H9 (cell line): ENCODE data around the gene SCGB1C1. TPM values are rescaled to one million over a fixed set of nuclear protein-coding genes. Genes with fewer than 3 reads are reported as not detected.
A peak's percentile ranks its signal among the peaks of the same experiment; 100 is the strongest.
"Not testable (repeated sequence)": the region's sequence is repeated elsewhere in the genome, so short reads cannot be mapped to it uniquely, and the experiment has no call there.

Experiments
- DNase-seq: peaks from one replicate; pipeline ENCODE4 v3.0.0-alpha.2; 2017
- H2AFZ ChIP-seq: one replicate; pipeline ENCODE4 v1.6.1; 2013; ENCODE audit warnings: mild to moderate bottlenecking, low read length, control low read depth, moderate library complexity
- H2AK5ac ChIP-seq: 2 replicates; pipeline ENCODE4 v1.6.1; 2013; ENCODE audit warnings: low read length, control low read depth, mixed read lengths; ENCODE audit not compliant: insufficient read length
- H2BK120ac ChIP-seq: one replicate; pipeline ENCODE4 v1.6.1; 2013; ENCODE audit warnings: low read depth, mild to moderate bottlenecking, low read length, control low read depth, inconsistent platforms; ENCODE audit not compliant: poor library complexity, severe bottlenecking
- H2BK12ac ChIP-seq: 2 replicates; pipeline ENCODE4 v1.6.1; 2013; ENCODE audit warnings: low read length, control low read depth, mixed read lengths, low read depth; ENCODE audit not compliant: insufficient read length
- H2BK15ac ChIP-seq: 2 replicates; pipeline ENCODE4 v1.6.1; 2013; ENCODE audit warnings: low read depth, low read length, control low read depth
- H2BK20ac ChIP-seq: one replicate; pipeline ENCODE4 v1.6.1; 2013; ENCODE audit warnings: low read depth, mild to moderate bottlenecking, low read length, control low read depth, inconsistent platforms; ENCODE audit not compliant: poor library complexity, severe bottlenecking
- H2BK5ac ChIP-seq: 2 replicates; pipeline ENCODE4 v1.6.1; 2013; ENCODE audit warnings: low read length, control low read depth, mixed read lengths; ENCODE audit not compliant: insufficient read length
- H3K14ac ChIP-seq: 2 replicates; pipeline ENCODE4 v1.6.1; 2013; ENCODE audit warnings: low read length, control low read depth; ENCODE audit not compliant: insufficient read depth
- H3K18ac ChIP-seq: 2 replicates; pipeline ENCODE4 v1.6.1; 2013; ENCODE audit warnings: low read depth, mild to moderate bottlenecking, mixed read lengths, low read length, control low read depth; ENCODE audit not compliant: insufficient read length
- H3K23ac ChIP-seq: 2 replicates; pipeline ENCODE4 v1.6.1; 2013; ENCODE audit warnings: low read length, control low read depth, mixed read lengths, low read depth; ENCODE audit not compliant: insufficient read length
- H3K23me2 ChIP-seq: 2 replicates; pipeline ENCODE4 v1.6.1; 2013; ENCODE audit warnings: low read depth, mild to moderate bottlenecking, mixed read lengths, low read length, control low read depth; ENCODE audit not compliant: insufficient read length, poor library complexity, severe bottlenecking
- H3K27ac ChIP-seq: 2 replicates; pipeline ENCODE4 v1.5.1; 2013; ENCODE audit warnings: low read length, control low read depth, mixed read lengths, low read depth; ENCODE audit not compliant: insufficient read length
- H3K27me3 ChIP-seq: 2 replicates; pipeline ENCODE4 v1.6.1; 2013; ENCODE audit warnings: low read length, control low read depth, inconsistent platforms; ENCODE audit not compliant: insufficient read depth
- H3K4ac ChIP-seq: 2 replicates; pipeline ENCODE4 v1.6.1; 2013; ENCODE audit warnings: low read depth, mild to moderate bottlenecking, control low read depth, inconsistent platforms, low read length, moderate library complexity
- H3K4me1 ChIP-seq: 2 replicates; pipeline ENCODE4 v1.6.1; 2013; ENCODE audit warnings: low read length, control low read depth, inconsistent platforms; ENCODE audit not compliant: insufficient read depth
- H3K4me2 ChIP-seq: 2 replicates; pipeline ENCODE4 v1.6.1; 2013; ENCODE audit warnings: low read length, control low read depth, mixed read lengths; ENCODE audit not compliant: insufficient read length, insufficient read depth
- H3K56ac ChIP-seq: 2 replicates; pipeline ENCODE4 v1.6.1; 2013; ENCODE audit warnings: low read depth, mild to moderate bottlenecking, mixed read lengths, low read length, control low read depth; ENCODE audit not compliant: insufficient read length
- H3K79me1 ChIP-seq: 2 replicates; pipeline ENCODE4 v1.6.1; 2013; ENCODE audit warnings: low read depth, mild to moderate bottlenecking, moderate library complexity, low read length, control low read depth, inconsistent platforms; ENCODE audit not compliant: insufficient read depth, poor library complexity, severe bottlenecking
- H3K79me2 ChIP-seq: 2 replicates; pipeline ENCODE4 v1.6.1; 2013; ENCODE audit warnings: low read length, control low read depth, inconsistent platforms; ENCODE audit not compliant: insufficient read depth
- H3K9ac ChIP-seq: 2 replicates; pipeline ENCODE4 v1.6.1; 2013; ENCODE audit warnings: low read length, control low read depth, mixed read lengths; ENCODE audit not compliant: insufficient read length; ENCODE audit errors: extremely low read depth
- H3K9me3 ChIP-seq: one replicate; pipeline ENCODE4 v1.6.1; 2013; ENCODE audit warnings: low read depth, low read length, inconsistent platforms; ENCODE audit not compliant: control insufficient read depth
- H3T11ph ChIP-seq: one replicate; pipeline ENCODE4 v1.6.1; 2013; ENCODE audit warnings: mild to moderate bottlenecking, low read length, control low read depth, inconsistent platforms
- H4K20me1 ChIP-seq: one replicate; pipeline ENCODE4 v1.6.1; 2013; ENCODE audit not compliant: control insufficient read depth, insufficient read length, insufficient read depth
- H4K5ac ChIP-seq: 2 replicates; pipeline ENCODE4 v1.6.1; 2013; ENCODE audit warnings: low read depth, mild to moderate bottlenecking, mixed read lengths, low read length, control low read depth; ENCODE audit not compliant: insufficient read length
- H4K8ac ChIP-seq: replicated peaks from 2 replicates; pipeline ENCODE4 v1.6.1; 2013; ENCODE audit warnings: low read length, control low read depth, mixed read lengths, low read depth; ENCODE audit not compliant: insufficient read length
- H4K91ac ChIP-seq: 2 replicates; pipeline ENCODE4 v1.6.1; 2013; ENCODE audit warnings: low read depth, mild to moderate bottlenecking, moderate library complexity, mixed read lengths, low read length, control low read depth; ENCODE audit not compliant: insufficient read length
- H3K27ac Mint-ChIP-seq, 3 experiments: 2 replicates in 2 of 3; 3 replicates in 1 of 3; pipeline ENCODE4 v1.8.0; 2020 to 2021; ENCODE audit warnings: mixed read lengths in 3 of 3, mild to moderate bottlenecking in 1 of 3, moderate library complexity in 1 of 3
- H3K27me3 Mint-ChIP-seq: 2 replicates; pipeline ENCODE4 v1.8.0; 2021; ENCODE audit warnings: low read depth, mild to moderate bottlenecking, moderate library complexity, mixed read lengths
- H3K36me3 Mint-ChIP-seq, 3 experiments: 2 replicates in 2 of 3; 3 replicates in 1 of 3; pipeline ENCODE4 v1.8.0; 2020 to 2021; ENCODE audit warnings: low read depth in 3 of 3, mixed read lengths in 3 of 3; ENCODE audit not compliant: insufficient read depth in 1 of 3
- H3K4me1 Mint-ChIP-seq, 2 experiments: 2 replicates each; pipeline ENCODE4 v1.8.0; 2020; ENCODE audit warnings: mixed read lengths in 2 of 2
- H3K4me3 Mint-ChIP-seq, 2 experiments: 2 replicates in 1 of 2; 3 replicates in 1 of 2; pipeline ENCODE4 v1.8.0; 2020 to 2021; ENCODE audit warnings: mild to moderate bottlenecking in 2 of 2, mixed read lengths in 2 of 2, moderate library complexity in 1 of 2
- H3K9me3 Mint-ChIP-seq, 2 experiments: 2 replicates in 1 of 2; 3 replicates in 1 of 2; pipeline ENCODE4 v1.8.0; 2020; ENCODE audit warnings: mild to moderate bottlenecking in 2 of 2, mixed read lengths in 2 of 2, moderate library complexity in 1 of 2
- WGBS: extraction: QIAGEN DNeasy Blood & Tissue Kit; methylation state at CpG from one replicate; pipeline ENCODE4 v1.1.7; 2013; ENCODE audit warnings: missing lambda C conversion rate, low lambda C conversion rate, mixed read lengths; ENCODE audit not compliant: insufficient read length; ENCODE audit errors: extremely low coverage; 5-methylcytosine and 5-hydroxymethylcytosine counted together
- total RNA-seq: library from RNA; stranded (reverse); gene quantifications from 2 replicates; pipeline ENCODE4 v1.2.1, GENCODE V29; 2021
- TF ChIP-seq, protein P1 (sequence below): fragments of 200-600 bp; sonication (generic); conservative IDR thresholded peaks from 3 replicates; pipeline ENCODE4 v1.8.0; 2021; ENCODE audit warnings: antibody characterized with exemption, mild to moderate bottlenecking

Gene SCGB1C1
- total RNA-seq, 1 experiment from 2014 or later, result not detected

- H2AK5ac ChIP-seq, H3K4me1 ChIP-seq, H3K27me3 Mint-ChIP-seq, H3K36me3 Mint-ChIP-seq, H2AFZ ChIP-seq, H3K27me3 ChIP-seq, H4K91ac ChIP-seq, H4K8ac ChIP-seq, H2BK15ac ChIP-seq, H3K27ac Mint-ChIP-seq, DNase-seq, H3T11ph ChIP-seq, H2BK5ac ChIP-seq, H3K23me2 ChIP-seq, H3K4ac ChIP-seq, H3K4me3 Mint-ChIP-seq, H3K56ac ChIP-seq, H3K79me2 ChIP-seq, H2BK20ac ChIP-seq, H3K4me2 ChIP-seq, H2BK12ac ChIP-seq, H4K5ac ChIP-seq, H3K4me1 Mint-ChIP-seq, H3K27ac ChIP-seq, H3K9me3 ChIP-seq, H3K79me1 ChIP-seq, H2BK120ac ChIP-seq, H3K9ac ChIP-seq, H3K14ac ChIP-seq, H3K23ac ChIP-seq, H4K20me1 ChIP-seq, H3K18ac ChIP-seq: not testable (repeated sequence)
- TF ChIP-seq, protein P1, sequence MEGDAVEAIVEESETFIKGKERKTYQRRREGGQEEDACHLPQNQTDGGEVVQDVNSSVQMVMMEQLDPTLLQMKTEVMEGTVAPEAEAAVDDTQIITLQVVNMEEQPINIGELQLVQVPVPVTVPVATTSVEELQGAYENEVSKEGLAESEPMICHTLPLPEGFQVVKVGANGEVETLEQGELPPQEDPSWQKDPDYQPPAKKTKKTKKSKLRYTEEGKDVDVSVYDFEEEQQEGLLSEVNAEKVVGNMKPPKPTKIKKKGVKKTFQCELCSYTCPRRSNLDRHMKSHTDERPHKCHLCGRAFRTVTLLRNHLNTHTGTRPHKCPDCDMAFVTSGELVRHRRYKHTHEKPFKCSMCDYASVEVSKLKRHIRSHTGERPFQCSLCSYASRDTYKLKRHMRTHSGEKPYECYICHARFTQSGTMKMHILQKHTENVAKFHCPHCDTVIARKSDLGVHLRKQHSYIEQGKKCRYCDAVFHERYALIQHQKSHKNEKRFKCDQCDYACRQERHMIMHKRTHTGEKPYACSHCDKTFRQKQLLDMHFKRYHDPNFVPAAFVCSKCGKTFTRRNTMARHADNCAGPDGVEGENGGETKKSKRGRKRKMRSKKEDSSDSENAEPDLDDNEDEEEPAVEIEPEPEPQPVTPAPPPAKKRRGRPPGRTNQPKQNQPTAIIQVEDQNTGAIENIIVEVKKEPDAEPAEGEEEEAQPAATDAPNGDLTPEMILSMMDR, result peak; percentile 48; the same call in 2 of the 3 replicates
- WGBS, result no CpG with 5 or more reads among the region's 25 CpGs
- peaks cover 11 to 21% of the 10 kb centered on the region in 2 experiments for H3K9me3 Mint-ChIP-seq
These were observed 3.0 kb upstream of the SCGB1C1 start for GRCh38 chr11:189843-190311.

DNA sequence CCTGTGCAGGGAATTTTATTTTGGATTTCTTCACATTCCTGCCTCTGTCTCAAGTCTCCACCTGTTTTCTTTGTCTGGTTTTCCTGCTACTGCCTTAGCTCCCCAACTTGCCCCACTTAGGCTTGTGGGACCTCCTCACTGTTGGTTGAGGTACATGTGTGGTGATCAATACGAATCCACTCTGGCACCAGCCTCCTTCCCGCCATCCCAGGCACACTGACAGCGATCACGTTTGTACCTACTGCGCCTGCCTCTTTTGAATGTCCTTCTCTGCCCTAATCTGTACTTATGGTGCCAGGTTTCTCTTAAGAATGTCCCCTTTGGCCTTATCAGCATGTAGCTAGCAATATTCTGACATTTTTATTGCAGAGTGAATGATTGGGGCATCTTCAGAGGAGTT, 2.3 kb upstream of the SCGB1C1 start:
- not testable (repeated sequence) for H3K14ac ChIP-seq, H3K36me3 Mint-ChIP-seq, H3K56ac ChIP-seq, H3K23ac ChIP-seq, H3K27ac ChIP-seq, H3K23me2 ChIP-seq, H2BK12ac ChIP-seq, H2AK5ac ChIP-seq, H4K5ac ChIP-seq, H3K18ac ChIP-seq, H3K4me1 Mint-ChIP-seq, H3K4me3 Mint-ChIP-seq, H3K79me2 ChIP-seq, H3K27me3 ChIP-seq, H3K4ac ChIP-seq, H2BK5ac ChIP-seq, H4K91ac ChIP-seq, DNase-seq, H3K27me3 Mint-ChIP-seq, H3K27ac Mint-ChIP-seq, H2BK15ac ChIP-seq, H3T11ph ChIP-seq, H3K4me1 ChIP-seq, H2BK120ac ChIP-seq, H3K79me1 ChIP-seq, H4K8ac ChIP-seq, H3K4me2 ChIP-seq, H3K9me3 ChIP-seq, H3K9ac ChIP-seq, H4K20me1 ChIP-seq, H2BK20ac ChIP-seq, H2AFZ ChIP-seq
- WGBS, result no CpG with 5 or more reads among the region's 5 CpGs
- H3K9me3 Mint-ChIP-seq, result peaks cover 11 to 21% of the 10 kb centered on the region in 2 experiments
